IgD-negative memory B cell (primary cell): ENCODE measurements around the gene MPEG1. TPM values are rescaled to one million over a fixed set of nuclear protein-coding genes. Genes with fewer than 3 reads are reported as not detected.

Experiments used
- H3K27ac Mint-ChIP-seq, 3 donors: one replicate each; pipeline ENCODE4 v1.8.0; 2020 to 2022; ENCODE audit warnings: mild to moderate bottlenecking in 3 of 3, mixed read lengths in 3 of 3, moderate library complexity in 1 of 3
- H3K27me3 Mint-ChIP-seq: one replicate; pipeline ENCODE4 v1.8.0; 2021; ENCODE audit warnings: mixed read lengths
- H3K36me3 Mint-ChIP-seq: one replicate; pipeline ENCODE4 v1.8.0; 2020; ENCODE audit warnings: mild to moderate bottlenecking, mixed read lengths
- H3K4me1 Mint-ChIP-seq, 3 donors: one replicate each; pipeline ENCODE4 v1.8.0; 2020 to 2022; ENCODE audit warnings: mixed read lengths in 3 of 3, mild to moderate bottlenecking in 1 of 3
- H3K4me3 Mint-ChIP-seq, 4 donors: one replicate each; pipeline ENCODE4 v1.8.0; 2020 to 2022; ENCODE audit warnings: mild to moderate bottlenecking in 4 of 4, mixed read lengths in 4 of 4, moderate library complexity in 3 of 4
- H3K9me3 Mint-ChIP-seq, 3 donors: one replicate each; pipeline ENCODE4 v1.8.0; 2020 to 2021; ENCODE audit warnings: mixed read lengths in 3 of 3, mild to moderate bottlenecking in 1 of 3
- polyA plus RNA-seq: library from polyadenylated mRNA; unstranded; fragments of 300-500 nt; fragmentation: Illumina TruSeq; gene quantifications from one replicate; pipeline ENCODE4 v1.2.3, GENCODE V29; 2021

MPEG1 gene
- polyA plus RNA-seq, 1 donor from 2014 or later, result 51.8 TPM

DNA sequence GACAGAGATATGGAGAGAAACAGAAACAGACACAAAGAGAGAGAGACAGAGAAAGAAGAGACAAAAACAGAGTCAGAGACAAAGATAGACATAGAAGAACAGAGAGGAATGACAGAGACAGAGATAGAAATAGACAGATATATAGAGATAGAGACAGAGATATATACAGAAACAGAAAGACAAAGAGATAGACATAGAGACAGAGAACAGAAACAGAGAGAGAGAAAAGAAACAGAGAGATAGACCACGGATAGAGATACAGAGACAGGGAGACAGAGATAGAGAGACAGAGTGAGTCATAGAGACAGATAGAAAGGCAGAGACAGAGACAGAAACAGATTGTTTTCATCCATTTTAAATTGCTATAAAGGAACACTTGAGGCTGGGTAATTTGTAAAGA, 12.3 kb upstream of the MPEG1 start:
- Mint-ChIP-seq H3K9me3 (peaks cover 0 to 2% (median 0%) of the 10 kb centered on the region in 3 donors), H3K4me1 (peaks cover 28 to 37% (median 31%) of the 10 kb centered on the region in 3 donors), H3K4me3 (no peak overlapping the region), H3K27ac (peak overlapping the region in 1 of 3 donors; percentile 5), H3K27me3 (peaks cover 4% of the 10 kb centered on the region), H3K36me3 (no peaks in the 10 kb centered on the region)

DNA sequence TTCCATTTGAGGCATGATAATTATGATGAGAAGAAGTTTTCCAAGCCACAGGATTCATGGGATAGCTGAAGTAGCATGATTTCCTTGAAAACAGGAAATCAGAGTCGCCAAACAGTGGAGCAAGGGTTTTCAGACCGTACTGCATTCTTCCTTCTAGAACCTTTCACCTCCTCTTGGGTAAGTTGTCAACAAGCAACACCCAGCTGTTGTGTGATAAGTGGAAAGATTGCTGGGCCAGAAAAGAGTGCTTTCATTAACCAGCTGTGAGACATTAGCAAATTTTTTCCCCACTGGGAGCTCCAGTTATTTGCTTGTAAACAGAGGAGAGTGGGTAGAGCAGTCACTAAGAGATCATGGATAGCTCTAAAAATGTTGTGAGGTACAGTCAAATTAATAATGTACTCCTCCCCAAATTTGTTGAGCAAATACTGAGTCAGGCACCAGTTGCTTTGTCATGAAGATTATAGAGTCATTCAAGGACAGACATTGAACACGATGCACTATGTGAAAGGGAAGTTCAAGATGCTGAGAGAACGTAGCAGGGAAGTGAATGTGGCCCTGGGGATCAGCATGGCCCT, 11.7 kb upstream of the MPEG1 start:
- H3K4me3 Mint-ChIP-seq, result peak overlapping the region in 1 of 4 donors; percentile 5
- H3K36me3 Mint-ChIP-seq, result no peaks in the 10 kb centered on the region
- peaks cover 28 to 37% (median 31%) of the 10 kb centered on the region in 3 donors for H3K4me1 Mint-ChIP-seq

DNA sequence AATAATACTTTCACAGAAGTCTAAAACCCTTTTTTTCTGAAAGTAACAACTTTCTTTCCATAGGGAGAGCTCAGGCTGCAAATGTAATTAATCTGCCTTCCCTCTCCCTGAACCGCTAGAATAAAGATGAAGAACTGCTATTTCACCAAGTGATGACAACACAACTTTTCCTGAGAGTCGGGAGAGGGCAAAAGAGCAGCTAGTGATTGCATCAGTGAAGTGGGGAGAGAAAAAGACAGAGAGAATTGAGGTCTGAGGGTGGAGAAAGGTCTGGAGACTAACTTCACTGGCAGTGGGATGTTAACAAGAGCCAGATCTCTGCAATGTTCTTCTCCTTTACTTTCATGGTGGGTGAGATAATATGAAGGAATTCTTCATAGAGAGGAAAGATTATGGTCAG, 10.9 kb upstream of the MPEG1 start:
- Mint-ChIP-seq H3K9me3 (peaks cover 0 to 2% (median 0%) of the 10 kb centered on the region in 3 donors), H3K36me3 (no peaks in the 10 kb centered on the region), H3K27ac (peak overlapping the region in 2 of 3 donors; percentile 14 to 37), H3K4me3 (no peak overlapping the region), H3K4me1 (peaks cover 31 to 37% (median 36%) of the 10 kb centered on the region in 3 donors), H3K27me3 (peaks cover 4% of the 10 kb centered on the region)

More for the DNA sequence above, 11.7 kb upstream of the MPEG1 start:
- peaks cover 4% of the 10 kb centered on the region for H3K27me3 Mint-ChIP-seq
- H3K9me3 Mint-ChIP-seq, result peaks cover 0 to 2% (median 0%) of the 10 kb centered on the region in 3 donors
- H3K27ac Mint-ChIP-seq, result peak overlapping the region in 2 of 3 donors; percentile 14 to 71

GRCh38 chr11:59223177-59223576, 10.4 kb upstream of the MPEG1 start:
- H3K36me3 Mint-ChIP-seq, result no peaks in the 10 kb centered on the region
- peaks cover 0 to 2% (median 0%) of the 10 kb centered on the region in 3 donors for H3K9me3 Mint-ChIP-seq
- peak overlapping the region in 3 of 4 donors; percentile 53 to 59 (median 56) for H3K4me3 Mint-ChIP-seq
- peak overlapping the region in 2 of 3 donors; percentile 11 to 37 for H3K27ac Mint-ChIP-seq
- H3K27me3 Mint-ChIP-seq, result peaks cover 4% of the 10 kb centered on the region
- peaks cover 34 to 40% (median 37%) of the 10 kb centered on the region in 3 donors for H3K4me1 Mint-ChIP-seq

DNA sequence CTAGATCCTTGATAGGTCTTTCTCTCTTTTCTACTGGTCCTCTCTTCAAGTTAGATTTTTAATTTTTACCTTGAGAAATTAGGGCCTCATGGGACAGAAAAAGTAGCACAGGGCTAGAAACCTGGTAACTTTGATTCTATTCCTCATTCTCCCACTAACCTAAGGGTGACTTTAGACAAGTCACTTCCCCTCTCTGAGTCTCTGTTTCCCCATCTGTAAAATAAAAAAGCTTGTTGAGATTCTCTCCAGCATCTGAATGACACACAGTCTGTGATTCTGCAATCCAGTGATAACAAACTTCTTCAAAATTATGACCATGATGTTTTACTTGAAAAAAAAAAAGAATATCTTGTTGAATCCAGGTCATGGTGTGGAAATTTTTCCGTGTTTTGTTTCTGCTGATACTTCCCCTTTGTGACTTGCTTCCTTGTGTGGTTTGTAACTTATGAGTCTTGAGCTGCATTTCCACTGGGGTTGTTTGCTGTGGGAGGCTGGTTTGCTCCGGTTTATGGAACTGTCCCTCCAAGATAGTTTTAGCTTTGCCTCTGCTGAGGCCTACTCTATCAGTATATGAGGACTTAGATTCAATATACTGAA, 9.8 kb upstream of the MPEG1 start:
- H3K4me1 Mint-ChIP-seq, result peaks cover 38 to 45% (median 38%) of the 10 kb centered on the region in 3 donors
- H3K4me3 Mint-ChIP-seq, result peak overlapping the region in 3 of 4 donors; percentile 53 to 59 (median 56)
- peaks cover 0 to 2% (median 0%) of the 10 kb centered on the region in 3 donors for H3K9me3 Mint-ChIP-seq
- H3K27ac Mint-ChIP-seq, result peak overlapping the region in 2 of 3 donors; percentile 37 to 60
- H3K36me3 Mint-ChIP-seq, result no peaks in the 10 kb centered on the region
- peaks cover 4% of the 10 kb centered on the region for H3K27me3 Mint-ChIP-seq

- Mint-ChIP-seq H3K9me3 (peaks cover 0 to 3% (median 2%) of the 10 kb centered on the region in 3 donors), H3K4me3 (peak overlapping the region in 3 of 4 donors; percentile 3 to 7 (median 6)), H3K4me1 (peaks cover 46 to 56% (median 47%) of the 10 kb centered on the region in 3 donors), H3K27me3 (peaks cover 4% of the 10 kb centered on the region), H3K27ac (peak overlapping the region in 2 of 3 donors; percentile 8 to 61), H3K36me3 (no peaks in the 10 kb centered on the region)
These were observed 8.7 kb upstream of the MPEG1 start for GRCh38 chr11:59221441-59221840.

- no peak overlapping the region for H3K4me3 Mint-ChIP-seq
- H3K27ac Mint-ChIP-seq, result peak overlapping the region in 2 of 3 donors; percentile 40 to 51
These were observed 7.1 kb upstream of the MPEG1 start for GRCh38 chr11:59219836-59220235.

DNA sequence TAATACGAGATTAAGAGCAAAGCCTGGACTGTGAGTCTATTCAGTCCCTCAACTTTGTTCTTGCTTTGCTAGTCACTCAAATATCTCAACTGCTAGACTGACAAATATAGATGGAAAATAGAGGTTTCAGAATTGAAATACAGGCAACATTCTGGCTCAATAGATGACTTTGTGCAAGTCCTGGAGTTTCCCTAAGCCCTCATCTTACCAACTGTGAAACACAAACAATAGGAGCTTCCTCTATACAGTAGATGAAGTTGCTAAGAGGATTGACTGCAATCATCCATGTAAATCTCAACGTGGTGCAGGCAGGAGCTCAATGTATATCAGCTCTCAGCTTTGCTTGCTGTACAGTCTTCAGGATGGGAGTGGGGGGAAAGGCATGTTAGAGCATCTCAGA, 6.2 kb upstream of the MPEG1 start:
- Mint-ChIP-seq H3K27ac (peak overlapping the region in 1 of 3 donors; percentile 86), H3K4me3 (no peak overlapping the region), H3K9me3 (peaks cover 0 to 3% (median 2%) of the 10 kb centered on the region in 3 donors), H3K36me3 (no peaks in the 10 kb centered on the region), H3K27me3 (peaks cover 2% of the 10 kb centered on the region), H3K4me1 (peaks cover 33 to 56% (median 45%) of the 10 kb centered on the region in 3 donors)

More at GRCh38 chr11:59219836-59220235, 7.1 kb upstream of the MPEG1 start:
- H3K27me3 Mint-ChIP-seq, result peaks cover 2% of the 10 kb centered on the region
- peaks cover 42 to 62% (median 50%) of the 10 kb centered on the region in 3 donors for H3K4me1 Mint-ChIP-seq
- peaks cover 0 to 3% (median 2%) of the 10 kb centered on the region in 3 donors for H3K9me3 Mint-ChIP-seq
- no peaks in the 10 kb centered on the region for H3K36me3 Mint-ChIP-seq

DNA sequence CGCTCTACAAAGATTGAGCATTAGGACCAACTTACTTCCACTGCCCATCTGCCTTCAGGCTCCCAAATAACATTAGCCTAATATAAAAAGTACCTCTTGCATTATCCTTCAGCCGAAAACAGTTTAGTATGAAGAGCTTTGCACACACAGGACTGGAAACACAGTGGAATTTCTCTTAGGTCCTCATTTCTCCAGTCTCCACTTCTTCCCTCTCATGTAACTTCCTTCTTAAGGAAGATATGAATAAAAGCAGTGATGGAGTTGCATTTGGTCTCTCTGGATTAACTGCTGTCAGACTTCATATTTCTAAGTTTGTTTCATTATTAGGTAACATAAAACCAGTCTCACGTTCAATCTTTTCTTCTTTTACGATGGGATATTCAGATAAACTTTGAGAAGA, 5.6 kb upstream of the MPEG1 start:
- Mint-ChIP-seq H3K4me3 (peak overlapping the region in 1 of 4 donors; percentile 56), H3K27me3 (peaks cover 2% of the 10 kb centered on the region), H3K27ac (peak overlapping the region in 2 of 3 donors; percentile 86 to 88), H3K36me3 (no peaks in the 10 kb centered on the region), H3K9me3 (peaks cover 0 to 3% (median 0%) of the 10 kb centered on the region in 3 donors), H3K4me1 (peaks cover 28 to 57% (median 49%) of the 10 kb centered on the region in 3 donors)

GRCh38 chr11:59216641-59217564, 4.2 kb upstream of the MPEG1 start:
- peak overlapping the region; percentile 44 to 83 (median 63) for H3K4me3 Mint-ChIP-seq
- H3K4me1 Mint-ChIP-seq, result peaks cover 26 to 59% (median 52%) of the 10 kb centered on the region in 3 donors
- H3K36me3 Mint-ChIP-seq, result no peaks in the 10 kb centered on the region
- H3K27me3 Mint-ChIP-seq, result peaks cover 2% of the 10 kb centered on the region
- H3K9me3 Mint-ChIP-seq, result peaks cover 0 to 3% (median 0%) of the 10 kb centered on the region in 3 donors
- H3K27ac Mint-ChIP-seq, result peak overlapping the region; percentile 86 to 98 (median 96)

GRCh38 chr11:59214141-59214893, 1.6 kb upstream of the MPEG1 start:
- Mint-ChIP-seq H3K27me3 (no peaks in the 10 kb centered on the region), H3K4me1 (peaks cover 20 to 65% (median 49%) of the 10 kb centered on the region in 3 donors), H3K4me3 (no peak overlapping the region), H3K9me3 (peaks cover 0 to 3% (median 0%) of the 10 kb centered on the region in 3 donors), H3K27ac (peak overlapping the region in 2 of 3 donors; percentile 90), H3K36me3 (no peaks in the 10 kb centered on the region)

GRCh38 chr11:59212222-59212621, 505 bp downstream of the MPEG1 start:
- Mint-ChIP-seq H3K4me1 (peaks cover 27 to 65% (median 52%) of the 10 kb centered on the region in 3 donors), H3K27ac (peak overlapping the region; percentile 90 to 99 (median 94)), H3K27me3 (no peaks in the 10 kb centered on the region), H3K9me3 (peaks cover 0 to 3% (median 0%) of the 10 kb centered on the region in 3 donors), H3K36me3 (no peaks in the 10 kb centered on the region), H3K4me3 (peak overlapping the region; percentile 92 to 97 (median 95))

- Mint-ChIP-seq H3K4me1 (peaks cover 29 to 66% (median 47%) of the 10 kb centered on the region in 3 donors), H3K4me3 (peak overlapping the region; percentile 92 to 97 (median 95)), H3K27me3 (no peaks in the 10 kb centered on the region), H3K36me3 (no peaks in the 10 kb centered on the region), H3K9me3 (no peaks in the 10 kb centered on the region), H3K27ac (peak overlapping the region in 2 of 3 donors; percentile 90 to 94)
These were observed 3.8 kb downstream of the MPEG1 start for GRCh38 chr11:59208956-59209355.
